ENCODE measurements around the gene TAOK2.
A peak's percentile ranks its signal among the peaks of the same experiment; 100 is the strongest.

The TAOK2 gene

DNA sequence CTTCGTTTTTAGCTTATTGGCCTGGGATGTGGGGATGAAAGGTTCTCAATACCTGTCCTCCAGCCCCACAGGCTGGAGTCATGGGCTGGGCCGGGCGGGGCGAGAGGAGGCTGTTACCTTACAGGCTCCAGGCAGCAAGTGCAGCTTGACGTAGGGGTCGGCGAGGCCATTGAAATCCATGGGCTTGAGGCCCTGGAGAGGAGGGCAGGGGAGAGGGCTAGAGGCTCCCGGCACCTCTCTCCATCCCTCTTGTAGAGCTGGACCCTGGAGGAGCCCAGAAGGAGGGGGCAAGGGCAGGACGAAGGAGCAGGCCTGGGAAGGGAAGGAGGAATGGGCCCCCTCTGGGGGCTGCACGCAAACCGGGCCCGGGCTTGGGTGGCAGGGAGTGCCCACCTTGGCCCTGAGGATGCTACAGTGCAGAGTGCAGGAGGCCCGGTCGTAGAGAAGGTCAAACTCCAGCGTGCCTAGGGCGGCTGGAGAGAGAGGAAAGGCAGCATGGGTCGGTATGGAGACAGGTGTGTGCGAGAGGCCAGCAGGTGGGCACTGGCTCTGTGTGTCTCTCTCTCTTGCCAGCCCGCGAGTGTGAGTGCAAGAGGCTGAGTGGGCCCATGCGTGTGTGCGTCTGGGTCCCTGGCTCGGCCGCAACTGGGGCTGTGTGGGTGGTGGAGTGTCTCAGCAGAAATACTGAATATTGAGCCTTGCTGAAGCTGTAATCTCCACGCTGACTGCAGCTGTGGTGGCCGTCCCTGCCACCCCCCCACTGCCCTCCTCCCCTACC, 35.6 kb downstream of the TAOK2 start:
- H3K4me1 ChIP-seq (ENCODE audit: control insufficient read depth, insufficient read depth, low read length): no peaks in the 10 kb centered on the region
- no peak overlapping the region for H3K27ac ChIP-seq (ENCODE audit: extremely low read depth, low read depth, low read length)
- POLR2A ChIA-PET: interaction anchor here (0.6 to 1.5 kb wide), 4 partner anchors 14 to 177 kb away, joined by 3 to 5 read pairs (median 3); partner anchors contain the start of genes HIRIP3 and KCTD13
- peaks cover 0 to 22% of the 10 kb centered on the region in 2 experiments; a peak in 1 of 3 replicates for H3K36me3 ChIP-seq (ENCODE audit: control insufficient read depth in 2 of 2, insufficient read depth in 1 of 2, low read length in 2 of 2)
- H3K9me3 ChIP-seq (ENCODE audit: control insufficient read depth, insufficient read depth, low read depth, low read length): no peaks in the 10 kb centered on the region
- no peak overlapping the region for H3K4me3 ChIP-seq (ENCODE audit: low read depth, low read length)
- TF ChIP-seq EGR2 (tag by site-specific recombination; IDR thresholded peaks at IDR 0.05; ENCODE audit: low read depth) (peak; percentile 51; the same call in 1 of the 2 replicates), ZNF707 (tag by site-specific recombination; IDR thresholded peaks at IDR 0.05) (no peak)
- CTCF ChIA-PET: interaction anchor here (1.4 kb wide), 1 partner anchor 23 kb away, joined by 6 read pairs; no protein-coding TSS in a partner anchor

DNA sequence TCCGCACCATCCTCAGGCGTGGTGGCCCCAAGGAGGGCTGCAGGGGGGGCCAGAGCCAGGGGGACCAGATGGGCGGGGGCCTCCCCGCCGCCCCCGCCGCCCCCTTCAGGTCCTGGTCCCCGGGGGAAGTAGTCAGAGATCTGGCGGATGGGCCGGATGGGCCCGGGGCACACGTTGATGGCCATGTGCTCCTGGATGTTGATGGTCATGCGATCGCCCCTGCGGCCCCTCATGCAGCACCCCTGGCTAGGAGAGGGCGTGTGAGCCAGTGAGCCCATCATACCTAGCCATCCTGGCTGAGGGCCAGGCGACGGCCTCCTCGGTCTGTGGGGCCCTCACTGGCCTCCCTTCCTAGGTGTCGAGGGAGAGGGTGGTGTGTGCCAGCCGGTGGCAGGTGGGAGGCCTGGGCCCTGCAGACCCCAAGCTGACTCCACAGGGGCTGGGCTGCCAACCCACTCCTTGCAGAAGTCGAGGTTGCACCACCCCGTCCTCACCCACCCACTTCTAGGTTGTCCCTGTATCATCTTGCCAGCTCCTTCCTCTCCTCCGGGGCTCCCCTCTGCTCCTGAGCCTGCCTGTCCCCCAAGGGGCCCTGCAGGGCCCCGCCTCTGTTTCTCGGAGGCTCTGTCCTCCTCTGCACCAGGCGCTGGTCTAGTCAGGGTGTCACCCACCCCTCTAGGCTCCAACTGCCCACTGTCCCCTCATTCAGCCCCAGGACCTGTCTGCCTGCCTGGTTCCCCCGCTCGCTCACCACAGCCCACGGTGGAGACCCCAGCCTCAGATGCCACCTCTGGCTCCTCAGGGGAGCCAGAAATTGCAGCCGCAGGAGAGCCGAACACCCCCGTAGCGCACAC, 36.5 kb downstream of the TAOK2 start:
- H3K4me3 ChIP-seq (ENCODE audit: low read depth, low read length): peak overlapping the region; percentile 50
- peaks cover 0 to 15% of the 10 kb centered on the region in 2 experiments; a peak in 1 of 3 replicates for H3K36me3 ChIP-seq (ENCODE audit: control insufficient read depth in 2 of 2, insufficient read depth in 1 of 2, low read length in 2 of 2)
- H3K9me3 ChIP-seq (ENCODE audit: control insufficient read depth, insufficient read depth, low read depth, low read length): no peaks in the 10 kb centered on the region
- POLR2A ChIA-PET: interaction anchor here (0.7 kb wide), 1 partner anchor 15 kb away, joined by 4 read pairs; the partner anchor contains the start of genes HIRIP3 and INO80E
- H3K4me1 ChIP-seq (ENCODE audit: control insufficient read depth, insufficient read depth, low read length): no peaks in the 10 kb centered on the region
- H3K27ac ChIP-seq (ENCODE audit: extremely low read depth, low read depth, low read length): no peak overlapping the region; the same call in 1 of the 2 replicates
- CTCF ChIA-PET: interaction anchor here (1.4 kb wide), 1 partner anchor 22 kb away, joined by 6 read pairs; no protein-coding TSS in a partner anchor
- TF ChIP-seq ZNF2 (tag by site-specific recombination; IDR thresholded peaks at IDR 0.05) (0 out of 2 replicates have a peak, but pooled peaks have one; percentile 13), SCRT2 (tag by site-specific recombination; IDR thresholded peaks at IDR 0.05) (no peak), ZNF747 (tag by site-specific recombination; IDR thresholded peaks at IDR 0.05) (no peak), ZNF175 (tag by site-specific recombination; IDR thresholded peaks at IDR 0.05) (no peak), SP3 (tag by site-specific recombination; IDR thresholded peaks at IDR 0.05) (no peak), ZBTB8A (tag by site-specific recombination; IDR thresholded peaks at IDR 0.05) (0 out of 2 replicates have a peak, but pooled peaks have one; percentile 46), GFI1B (tag by site-specific recombination; IDR thresholded peaks at IDR 0.05) (no peak), KLF16 (tag by site-specific recombination; IDR thresholded peaks at IDR 0.05) (no peak), ZNF354C (tag by site-specific recombination; IDR thresholded peaks at IDR 0.05; ENCODE audit: borderline replicate concordance, low read depth) (no peak), ZNF837 (tag by site-specific recombination; IDR thresholded peaks at IDR 0.05) (no peak), ZNF174 (tag by site-specific recombination; IDR thresholded peaks at IDR 0.05) (no peak), ZNF544 (tag by site-specific recombination; IDR thresholded peaks at IDR 0.05) (no peak), IKZF3 (tag by site-specific recombination; IDR thresholded peaks at IDR 0.05) (no peak), BCL11B (tag by site-specific recombination; IDR thresholded peaks at IDR 0.05; ENCODE audit: low read depth) (no peak), ZNF529 (tag by site-specific recombination; IDR thresholded peaks at IDR 0.05; ENCODE audit: insufficient replicate concordance) (no peak), ZIC2 (tag by site-specific recombination; IDR thresholded peaks at IDR 0.05) (peak; percentile 45; the same call in 1 of the 2 replicates), ZNF624 (tag by site-specific recombination; IDR thresholded peaks at IDR 0.05) (no peak)
- TF ChIP-seq, protein P1, sequence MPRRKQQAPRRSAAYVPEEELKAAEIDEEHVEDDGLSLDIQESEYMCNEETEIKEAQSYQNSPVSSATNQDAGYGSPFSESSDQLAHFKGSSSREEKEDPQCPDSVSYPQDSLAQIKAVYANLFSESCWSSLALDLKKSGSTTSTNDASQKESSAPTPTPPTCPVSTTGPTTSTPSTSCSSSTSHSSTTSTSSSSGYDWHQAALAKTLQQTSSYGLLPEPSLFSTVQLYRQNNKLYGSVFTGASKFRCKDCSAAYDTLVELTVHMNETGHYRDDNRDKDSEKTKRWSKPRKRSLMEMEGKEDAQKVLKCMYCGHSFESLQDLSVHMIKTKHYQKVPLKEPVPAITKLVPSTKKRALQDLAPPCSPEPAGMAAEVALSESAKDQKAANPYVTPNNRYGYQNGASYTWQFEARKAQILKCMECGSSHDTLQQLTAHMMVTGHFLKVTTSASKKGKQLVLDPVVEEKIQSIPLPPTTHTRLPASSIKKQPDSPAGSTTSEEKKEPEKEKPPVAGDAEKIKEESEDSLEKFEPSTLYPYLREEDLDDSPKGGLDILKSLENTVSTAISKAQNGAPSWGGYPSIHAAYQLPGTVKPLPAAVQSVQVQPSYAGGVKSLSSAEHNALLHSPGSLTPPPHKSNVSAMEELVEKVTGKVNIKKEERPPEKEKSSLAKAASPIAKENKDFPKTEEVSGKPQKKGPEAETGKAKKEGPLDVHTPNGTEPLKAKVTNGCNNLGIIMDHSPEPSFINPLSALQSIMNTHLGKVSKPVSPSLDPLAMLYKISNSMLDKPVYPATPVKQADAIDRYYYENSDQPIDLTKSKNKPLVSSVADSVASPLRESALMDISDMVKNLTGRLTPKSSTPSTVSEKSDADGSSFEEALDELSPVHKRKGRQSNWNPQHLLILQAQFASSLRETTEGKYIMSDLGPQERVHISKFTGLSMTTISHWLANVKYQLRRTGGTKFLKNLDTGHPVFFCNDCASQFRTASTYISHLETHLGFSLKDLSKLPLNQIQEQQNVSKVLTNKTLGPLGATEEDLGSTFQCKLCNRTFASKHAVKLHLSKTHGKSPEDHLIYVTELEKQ (tag by site-specific recombination; IDR thresholded peaks at IDR 0.05; ENCODE audit: borderline replicate concordance): no peak; the same call in 1 of the 2 replicates
- TF ChIP-seq, protein P2, sequence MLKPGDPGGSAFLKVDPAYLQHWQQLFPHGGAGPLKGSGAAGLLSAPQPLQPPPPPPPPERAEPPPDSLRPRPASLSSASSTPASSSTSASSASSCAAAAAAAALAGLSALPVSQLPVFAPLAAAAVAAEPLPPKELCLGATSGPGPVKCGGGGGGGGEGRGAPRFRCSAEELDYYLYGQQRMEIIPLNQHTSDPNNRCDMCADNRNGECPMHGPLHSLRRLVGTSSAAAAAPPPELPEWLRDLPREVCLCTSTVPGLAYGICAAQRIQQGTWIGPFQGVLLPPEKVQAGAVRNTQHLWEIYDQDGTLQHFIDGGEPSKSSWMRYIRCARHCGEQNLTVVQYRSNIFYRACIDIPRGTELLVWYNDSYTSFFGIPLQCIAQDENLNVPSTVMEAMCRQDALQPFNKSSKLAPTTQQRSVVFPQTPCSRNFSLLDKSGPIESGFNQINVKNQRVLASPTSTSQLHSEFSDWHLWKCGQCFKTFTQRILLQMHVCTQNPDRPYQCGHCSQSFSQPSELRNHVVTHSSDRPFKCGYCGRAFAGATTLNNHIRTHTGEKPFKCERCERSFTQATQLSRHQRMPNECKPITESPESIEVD (tag by site-specific recombination; IDR thresholded peaks at IDR 0.05): no peak
- TF ChIP-seq, protein P3, sequence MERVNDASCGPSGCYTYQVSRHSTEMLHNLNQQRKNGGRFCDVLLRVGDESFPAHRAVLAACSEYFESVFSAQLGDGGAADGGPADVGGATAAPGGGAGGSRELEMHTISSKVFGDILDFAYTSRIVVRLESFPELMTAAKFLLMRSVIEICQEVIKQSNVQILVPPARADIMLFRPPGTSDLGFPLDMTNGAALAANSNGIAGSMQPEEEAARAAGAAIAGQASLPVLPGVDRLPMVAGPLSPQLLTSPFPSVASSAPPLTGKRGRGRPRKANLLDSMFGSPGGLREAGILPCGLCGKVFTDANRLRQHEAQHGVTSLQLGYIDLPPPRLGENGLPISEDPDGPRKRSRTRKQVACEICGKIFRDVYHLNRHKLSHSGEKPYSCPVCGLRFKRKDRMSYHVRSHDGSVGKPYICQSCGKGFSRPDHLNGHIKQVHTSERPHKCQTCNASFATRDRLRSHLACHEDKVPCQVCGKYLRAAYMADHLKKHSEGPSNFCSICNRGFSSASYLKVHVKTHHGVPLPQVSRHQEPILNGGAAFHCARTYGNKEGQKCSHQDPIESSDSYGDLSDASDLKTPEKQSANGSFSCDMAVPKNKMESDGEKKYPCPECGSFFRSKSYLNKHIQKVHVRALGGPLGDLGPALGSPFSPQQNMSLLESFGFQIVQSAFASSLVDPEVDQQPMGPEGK (tag by site-specific recombination; IDR thresholded peaks at IDR 0.05): peak; percentile 74
- TF ChIP-seq, protein P4, sequence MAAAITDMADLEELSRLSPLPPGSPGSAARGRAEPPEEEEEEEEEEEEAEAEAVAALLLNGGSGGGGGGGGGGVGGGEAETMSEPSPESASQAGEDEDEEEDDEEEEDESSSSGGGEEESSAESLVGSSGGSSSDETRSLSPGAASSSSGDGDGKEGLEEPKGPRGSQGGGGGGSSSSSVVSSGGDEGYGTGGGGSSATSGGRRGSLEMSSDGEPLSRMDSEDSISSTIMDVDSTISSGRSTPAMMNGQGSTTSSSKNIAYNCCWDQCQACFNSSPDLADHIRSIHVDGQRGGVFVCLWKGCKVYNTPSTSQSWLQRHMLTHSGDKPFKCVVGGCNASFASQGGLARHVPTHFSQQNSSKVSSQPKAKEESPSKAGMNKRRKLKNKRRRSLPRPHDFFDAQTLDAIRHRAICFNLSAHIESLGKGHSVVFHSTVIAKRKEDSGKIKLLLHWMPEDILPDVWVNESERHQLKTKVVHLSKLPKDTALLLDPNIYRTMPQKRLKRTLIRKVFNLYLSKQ (tag by site-specific recombination; IDR thresholded peaks at IDR 0.05; ENCODE audit: borderline replicate concordance): no peak

All from HEK293 (cell line).